B cell (primary cell): ENCODE data around the gene DOCK1.

Experiments used
- EZH2 ChIP-seq: IDR thresholded peaks from 2 replicates; pipeline ENCODE4 v1.6.1; 2012; ENCODE audit warnings: borderline replicate concordance, low read depth, mild to moderate bottlenecking, moderate library complexity, low read length; ENCODE audit not compliant: insufficient read depth, poor library complexity, severe bottlenecking
- TF ChIP-seq, protein P1 (sequence below): fragments of 200-600 bp; IDR thresholded peaks from one replicate; pipeline ENCODE4 v1.8.0; 2022; ENCODE audit warnings: antibody characterized with exemption, mild to moderate bottlenecking

DNA sequence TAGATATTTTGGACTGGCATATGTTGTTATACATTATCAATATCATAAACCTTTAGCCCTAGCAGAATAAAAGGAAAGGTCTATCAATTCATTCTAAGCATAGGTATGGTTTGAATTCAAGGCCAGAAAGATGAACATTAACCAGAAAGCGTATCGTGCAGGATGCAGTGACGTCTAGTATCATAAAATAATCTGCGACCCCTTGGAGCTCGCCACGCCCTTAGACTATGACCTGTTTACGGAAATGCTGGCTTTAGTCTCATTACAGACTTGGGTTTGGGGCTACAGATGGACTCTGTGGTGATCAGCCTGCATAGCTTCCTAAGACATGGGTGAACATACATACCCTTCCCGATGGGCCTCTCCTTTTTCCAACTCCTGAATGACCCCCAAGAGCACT is 269.6 kb downstream of the DOCK1 start:
- TF ChIP-seq EZH2 = no peak
- TF ChIP-seq, protein P1, sequence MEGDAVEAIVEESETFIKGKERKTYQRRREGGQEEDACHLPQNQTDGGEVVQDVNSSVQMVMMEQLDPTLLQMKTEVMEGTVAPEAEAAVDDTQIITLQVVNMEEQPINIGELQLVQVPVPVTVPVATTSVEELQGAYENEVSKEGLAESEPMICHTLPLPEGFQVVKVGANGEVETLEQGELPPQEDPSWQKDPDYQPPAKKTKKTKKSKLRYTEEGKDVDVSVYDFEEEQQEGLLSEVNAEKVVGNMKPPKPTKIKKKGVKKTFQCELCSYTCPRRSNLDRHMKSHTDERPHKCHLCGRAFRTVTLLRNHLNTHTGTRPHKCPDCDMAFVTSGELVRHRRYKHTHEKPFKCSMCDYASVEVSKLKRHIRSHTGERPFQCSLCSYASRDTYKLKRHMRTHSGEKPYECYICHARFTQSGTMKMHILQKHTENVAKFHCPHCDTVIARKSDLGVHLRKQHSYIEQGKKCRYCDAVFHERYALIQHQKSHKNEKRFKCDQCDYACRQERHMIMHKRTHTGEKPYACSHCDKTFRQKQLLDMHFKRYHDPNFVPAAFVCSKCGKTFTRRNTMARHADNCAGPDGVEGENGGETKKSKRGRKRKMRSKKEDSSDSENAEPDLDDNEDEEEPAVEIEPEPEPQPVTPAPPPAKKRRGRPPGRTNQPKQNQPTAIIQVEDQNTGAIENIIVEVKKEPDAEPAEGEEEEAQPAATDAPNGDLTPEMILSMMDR = no peak
